A204.1 (cell line): Measurements from ENCODE around the gene SLC25A29.
"Not testable (repeated sequence)": the region's sequence is repeated elsewhere in the genome, so short reads cannot be mapped to it uniquely, and the experiment has no call there.

Source experiments
- FAIRE-seq: peaks from 2 replicates; lab custom pipeline; 2012; peaks lifted over from hg19 to GRCh38; lab: Jason Lieb, UNC

Gene SLC25A29

GRCh38 chr14:100330388-100330931, 24.2 kb upstream of the SLC25A29 start:
- FAIRE-seq, result no peak

- no peak for FAIRE-seq
Observed at GRCh38 chr14:100330007-100330344, 23.7 kb upstream of the SLC25A29 start.

- FAIRE-seq, result no peak
Observed at GRCh38 chr14:100329233-100330006, 23.2 kb upstream of the SLC25A29 start.

- no peak for FAIRE-seq
Observed at GRCh38 chr14:100328495-100329163, 22.4 kb upstream of the SLC25A29 start.

- FAIRE-seq, result no peak
Observed at GRCh38 chr14:100327128-100327527, 20.9 kb upstream of the SLC25A29 start.

GRCh38 chr14:100325958-100326357, 19.7 kb upstream of the SLC25A29 start:
- no peak for FAIRE-seq

GRCh38 chr14:100325231-100325632, 19.0 kb upstream of the SLC25A29 start:
- FAIRE-seq, result no peak

GRCh38 chr14:100323942-100324307, 17.7 kb upstream of the SLC25A29 start:
- FAIRE-seq, result no peak

GRCh38 chr14:100323121-100323941, 17.1 kb upstream of the SLC25A29 start, which contains the start of gene SLC25A47:
SLC25A47 (plus strand) TSS chr14:100323339; CDS start chr14:100323415, 76 bp downstream.
- no peak for FAIRE-seq

GRCh38 chr14:100322138-100322957, 16.1 kb upstream of the SLC25A29 start:
- FAIRE-seq, result no peak

GRCh38 chr14:100321473-100322137, 15.4 kb upstream of the SLC25A29 start:
- no peak for FAIRE-seq

- no peak for FAIRE-seq
Observed at GRCh38 chr14:100320157-100320856, 14.1 kb upstream of the SLC25A29 start.

GRCh38 chr14:100317912-100318808, 11.9 kb upstream of the SLC25A29 start:
- no peak for FAIRE-seq

GRCh38 chr14:100317389-100317788, 11.1 kb upstream of the SLC25A29 start:
- FAIRE-seq, result no peak

- no peak for FAIRE-seq
Observed at GRCh38 chr14:100314724-100315123, 8.5 kb upstream of the SLC25A29 start.

GRCh38 chr14:100313464-100314230, 7.4 kb upstream of the SLC25A29 start:
- FAIRE-seq, result no peak

GRCh38 chr14:100312877-100313400, 6.7 kb upstream of the SLC25A29 start:
- FAIRE-seq, result no peak

- FAIRE-seq, result not testable (repeated sequence)
Observed at GRCh38 chr14:100312110-100312876, 6.0 kb upstream of the SLC25A29 start.
